SK-N-SH (cell line): ENCODE measurements around the gene MFSD11.

ENCODE experiments used
- CTCF ChIP-seq: fragments of 200-600 bp; sonication (generic); IDR thresholded peaks from 2 replicates; pipeline ENCODE4 v1.6.1; 2017; ENCODE audit warnings: antibody characterized with exemption, mild to moderate bottlenecking, moderate library complexity
- EP300 ChIP-seq, 2 experiments: IDR thresholded peaks; 2 replicates each; pipeline versions ENCODE4 v1.4.0 to v1.6.1; 2012; ENCODE audit warnings: borderline replicate concordance in 1 of 2, low read depth in 1 of 2, low read length in 1 of 2
- FOXJ3 ChIP-seq: sonication (generic); formaldehyde crosslinking; IDR thresholded peaks from 2 replicates; pipeline ENCODE4 v1.5.1; 2020; ENCODE audit warnings: mild to moderate bottlenecking, missing genetic modification reagents
- GABPA ChIP-seq: IDR thresholded peaks from 2 replicates; pipeline ENCODE4 v1.4.0; 2012; ENCODE audit warnings: low read depth, mild to moderate bottlenecking
- PBX3 ChIP-seq: IDR thresholded peaks from 2 replicates; pipeline ENCODE4; 2012
- RAD21 ChIP-seq: IDR thresholded peaks from 2 replicates; pipeline ENCODE4 v1.6.1; 2012; ENCODE audit warnings: mild to moderate bottlenecking, low read length
- REST ChIP-seq: IDR thresholded peaks from 2 replicates; pipeline ENCODE4 v1.6.1; 2012; ENCODE audit warnings: mild to moderate bottlenecking, low read depth, low read length, moderate library complexity
- RFX5 ChIP-seq: IDR thresholded peaks from 2 replicates; pipeline ENCODE4 v1.6.1; 2012; ENCODE audit warnings: mild to moderate bottlenecking, improper control_type of control experiment, low read length
- SIN3A ChIP-seq: IDR thresholded peaks from 2 replicates; pipeline ENCODE4 v1.6.1; 2012; ENCODE audit warnings: low read depth, mild to moderate bottlenecking, low read length, moderate library complexity, borderline replicate concordance
- TAF1 ChIP-seq: IDR thresholded peaks from 2 replicates; pipeline ENCODE4 v1.6.1; 2012; ENCODE audit warnings: low read depth, mild to moderate bottlenecking, low read length, moderate library complexity, borderline replicate concordance
- TEAD4 ChIP-seq: IDR thresholded peaks from 2 replicates; pipeline ENCODE4 v1.4.0; 2012; ENCODE audit warnings: mild to moderate bottlenecking, borderline replicate concordance; ENCODE audit not compliant: insufficient read depth
- YY1 ChIP-seq: IDR thresholded peaks from 2 replicates; pipeline ENCODE4 v1.4.0; 2012; ENCODE audit warnings: low read depth, mild to moderate bottlenecking
- ZBTB33 ChIP-seq: IDR thresholded peaks from 2 replicates; pipeline ENCODE4 v1.4.0; 2012; ENCODE audit warnings: low read depth, borderline replicate concordance

- TF ChIP-seq CTCF (no peak), SIN3A (peak; percentile 55), YY1 (peak; percentile 95), REST (no peak), RFX5 (0 out of 2 replicates have a peak, but pooled peaks have one; percentile 5), EP300 (IDR thresholded peaks at IDR 0.05; ENCODE audit: borderline replicate concordance in 1 of 2, low read depth in 1 of 2, low read length in 1 of 2) (no peak), GABPA (no peak; the same call in 1 of the 2 replicates), PBX3 (no peak; the same call in 1 of the 2 replicates), RAD21 (no peak), FOXJ3 (CRISPR knock-in tag) (no peak), TEAD4 (0 out of 2 replicates have a peak, but pooled peaks have one; percentile 16), TAF1 (no peak; the same call in 1 of the 2 replicates), ZBTB33 (no peak)
These were observed 11.6 kb upstream of the MFSD11 start, which contains the start of gene JMJD6 for GRCh38 chr17:76726231-76726775.
